ENCODE results near the gene CD8B2.
A peak's percentile ranks its signal among the peaks of the same experiment; 100 is the strongest.

Gene CD8B2

DNA sequence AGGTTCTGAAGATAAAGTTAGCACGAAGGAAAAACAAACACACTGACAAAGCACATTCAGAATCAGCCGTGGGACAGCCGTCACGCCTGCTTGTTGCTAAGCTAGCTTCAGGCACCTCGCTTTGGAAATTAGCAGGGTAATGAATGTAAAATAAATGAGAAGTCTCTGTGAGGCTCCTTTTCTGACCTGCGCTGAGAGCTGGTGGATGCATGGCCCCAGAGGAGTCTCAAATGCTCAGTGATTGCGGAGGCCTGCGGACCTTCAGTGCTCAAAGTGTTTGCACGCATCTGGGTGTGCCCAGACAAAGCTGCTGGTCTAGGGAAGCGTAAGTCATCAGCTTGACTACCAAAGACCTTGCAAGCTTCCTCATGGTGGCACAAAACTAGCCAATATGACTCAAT, 50.6 kb downstream of the CD8B2 start:
- H2AFZ ChIP-seq (ENCODE audit: low read length), result no peak overlapping the region

DNA sequence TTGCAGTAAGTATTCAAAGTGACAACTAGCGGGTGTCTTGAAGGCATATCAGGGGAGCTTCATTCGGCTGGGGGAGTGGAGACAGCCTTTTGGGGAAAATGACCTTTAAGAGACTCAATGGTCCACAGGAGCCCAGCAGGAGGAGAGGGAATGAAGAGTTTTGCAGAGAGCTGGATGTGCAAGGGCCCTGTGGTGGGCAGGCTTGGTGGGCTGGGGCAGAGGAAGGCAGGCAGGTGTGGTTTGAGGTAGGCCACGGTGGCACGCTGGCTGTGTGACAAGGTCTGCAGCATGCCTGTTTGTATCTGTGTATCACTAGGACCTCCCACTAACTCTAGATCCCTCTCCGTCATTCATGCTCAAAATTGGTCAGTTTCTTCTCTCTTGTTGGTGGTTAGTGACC, 53.7 kb downstream of the CD8B2 start:
- Histone ChIP-seq H3K9ac (ENCODE audit: low read length) (no peak overlapping the region), H3K79me2 (ENCODE audit: insufficient read depth, low read length) (no peaks in the 10 kb centered on the region), H3K27me3 (ENCODE audit: insufficient read depth, low read length) (no peaks in the 10 kb centered on the region), H3K9me3 (ENCODE audit: low read length) (no peaks in the 10 kb centered on the region), H3K27ac (ENCODE audit: low read depth, low read length, poor library complexity, severe bottlenecking) (no peak overlapping the region), H3K36me3 (ENCODE audit: insufficient read depth, low read length) (no peaks in the 10 kb centered on the region), H3K4me2 (ENCODE audit: low read length) (no peak overlapping the region), H3K4me1 (ENCODE audit: insufficient read depth, low read length, severe bottlenecking) (peaks cover 19% of the 10 kb centered on the region), H4K20me1 (ENCODE audit: insufficient read depth, low read length) (no peaks in the 10 kb centered on the region), H2AFZ (ENCODE audit: low read length) (no peak overlapping the region), H3K4me3 (ENCODE audit: low read depth, low read length, poor library complexity, severe bottlenecking) (no peak overlapping the region), H3F3A (ENCODE audit: insufficient read depth, low read length) (no peaks in the 10 kb centered on the region), H3K9me2 (ENCODE audit: low read depth, low read length) (no peaks in the 10 kb centered on the region)
- TF ChIP-seq EZH2 (IDR thresholded peaks at IDR 0.05; ENCODE audit: borderline replicate concordance, low read length), result no peak
- TF ChIP-seq, protein P1, sequence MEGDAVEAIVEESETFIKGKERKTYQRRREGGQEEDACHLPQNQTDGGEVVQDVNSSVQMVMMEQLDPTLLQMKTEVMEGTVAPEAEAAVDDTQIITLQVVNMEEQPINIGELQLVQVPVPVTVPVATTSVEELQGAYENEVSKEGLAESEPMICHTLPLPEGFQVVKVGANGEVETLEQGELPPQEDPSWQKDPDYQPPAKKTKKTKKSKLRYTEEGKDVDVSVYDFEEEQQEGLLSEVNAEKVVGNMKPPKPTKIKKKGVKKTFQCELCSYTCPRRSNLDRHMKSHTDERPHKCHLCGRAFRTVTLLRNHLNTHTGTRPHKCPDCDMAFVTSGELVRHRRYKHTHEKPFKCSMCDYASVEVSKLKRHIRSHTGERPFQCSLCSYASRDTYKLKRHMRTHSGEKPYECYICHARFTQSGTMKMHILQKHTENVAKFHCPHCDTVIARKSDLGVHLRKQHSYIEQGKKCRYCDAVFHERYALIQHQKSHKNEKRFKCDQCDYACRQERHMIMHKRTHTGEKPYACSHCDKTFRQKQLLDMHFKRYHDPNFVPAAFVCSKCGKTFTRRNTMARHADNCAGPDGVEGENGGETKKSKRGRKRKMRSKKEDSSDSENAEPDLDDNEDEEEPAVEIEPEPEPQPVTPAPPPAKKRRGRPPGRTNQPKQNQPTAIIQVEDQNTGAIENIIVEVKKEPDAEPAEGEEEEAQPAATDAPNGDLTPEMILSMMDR (IDR thresholded peaks at IDR 0.05; ENCODE audit: low read length), result no peak

More for the DNA sequence above, 50.6 kb downstream of the CD8B2 start:
- H3K4me3 ChIP-seq (ENCODE audit: low read depth, low read length, poor library complexity, severe bottlenecking), result no peak overlapping the region
- TF ChIP-seq, protein P1 (IDR thresholded peaks at IDR 0.05; ENCODE audit: low read length), result no peak
- TF ChIP-seq EZH2 (IDR thresholded peaks at IDR 0.05; ENCODE audit: borderline replicate concordance, low read length), result no peak
- peak overlapping the region; percentile 68 for H3K27ac ChIP-seq (ENCODE audit: low read depth, low read length, poor library complexity, severe bottlenecking)
- H3K27me3 ChIP-seq (ENCODE audit: insufficient read depth, low read length), result no peaks in the 10 kb centered on the region
- H3K79me2 ChIP-seq (ENCODE audit: insufficient read depth, low read length), result no peaks in the 10 kb centered on the region
- H3K9me2 ChIP-seq (ENCODE audit: low read depth, low read length), result no peaks in the 10 kb centered on the region
- H3K4me1 ChIP-seq (ENCODE audit: insufficient read depth, low read length, severe bottlenecking), result peaks cover 19% of the 10 kb centered on the region
- no peak overlapping the region for H3K4me2 ChIP-seq (ENCODE audit: low read length)
- H3K9ac ChIP-seq (ENCODE audit: low read length), result no peak overlapping the region
- no peaks in the 10 kb centered on the region for H4K20me1 ChIP-seq (ENCODE audit: insufficient read depth, low read length)
- H3K36me3 ChIP-seq (ENCODE audit: insufficient read depth, low read length), result no peaks in the 10 kb centered on the region
- H3F3A ChIP-seq (ENCODE audit: insufficient read depth, low read length), result no peaks in the 10 kb centered on the region
- H3K9me3 ChIP-seq (ENCODE audit: low read length), result no peaks in the 10 kb centered on the region

DNA sequence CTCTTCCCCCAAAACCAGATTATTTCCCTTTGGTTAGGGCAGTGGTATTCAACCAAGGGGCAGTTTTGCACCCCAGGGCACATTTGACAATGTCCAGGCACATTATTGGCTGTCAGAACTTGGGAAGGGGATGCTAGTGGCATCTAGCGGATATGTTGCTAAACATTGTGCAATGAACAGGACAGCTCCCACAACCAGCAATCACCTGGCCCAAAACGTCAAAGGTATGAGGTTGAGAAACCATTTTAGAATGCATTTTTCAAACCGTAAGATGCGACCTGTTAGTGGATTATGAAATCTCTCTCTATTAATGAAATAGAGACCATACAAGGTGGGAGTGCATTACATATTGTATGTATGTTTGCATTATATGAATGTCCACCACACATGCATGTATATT, 54.2 kb downstream of the CD8B2 start:
- H3K9me3 ChIP-seq (ENCODE audit: low read length), result no peaks in the 10 kb centered on the region
- TF ChIP-seq, protein P1 (IDR thresholded peaks at IDR 0.05; ENCODE audit: low read length), result no peak
- no peak for TF ChIP-seq EZH2 (IDR thresholded peaks at IDR 0.05; ENCODE audit: borderline replicate concordance, low read length)
- H3K4me2 ChIP-seq (ENCODE audit: low read length), result no peak overlapping the region
- no peaks in the 10 kb centered on the region for H4K20me1 ChIP-seq (ENCODE audit: insufficient read depth, low read length)
- H3K9ac ChIP-seq (ENCODE audit: low read length), result no peak overlapping the region
- no peak overlapping the region for H3K27ac ChIP-seq (ENCODE audit: low read depth, low read length, poor library complexity, severe bottlenecking)
- no peaks in the 10 kb centered on the region for H3F3A ChIP-seq (ENCODE audit: insufficient read depth, low read length)
- H3K79me2 ChIP-seq (ENCODE audit: insufficient read depth, low read length), result no peaks in the 10 kb centered on the region
- H3K4me1 ChIP-seq (ENCODE audit: insufficient read depth, low read length, severe bottlenecking), result peaks cover 17% of the 10 kb centered on the region
- H3K27me3 ChIP-seq (ENCODE audit: insufficient read depth, low read length), result no peaks in the 10 kb centered on the region
- H2AFZ ChIP-seq (ENCODE audit: low read length), result no peak overlapping the region
- no peaks in the 10 kb centered on the region for H3K9me2 ChIP-seq (ENCODE audit: low read depth, low read length)
- no peaks in the 10 kb centered on the region for H3K36me3 ChIP-seq (ENCODE audit: insufficient read depth, low read length)
- no peak overlapping the region for H3K4me3 ChIP-seq (ENCODE audit: low read depth, low read length, poor library complexity, severe bottlenecking)
